B cell (primary cell): Measurements from ENCODE around the gene PPP2R5A. TPM values are rescaled to one million over a fixed set of nuclear protein-coding genes. Genes with fewer than 3 reads are reported as not detected.

Experiments used
- ATAC-seq: fragments of 200-7000 bp; cut with Tn5 transposase; one replicate; pipeline ENCODE4 v1.10.0; 2021; ENCODE audit warnings: low read depth, mild to moderate bottlenecking, moderate number of reproducible peaks, moderate library complexity
- CTCF ChIA-PET: fragments of 350-600 bp; sonication (Branson Sonifier 250); formaldehyde crosslinking; loops from one replicate; lab custom pipeline; 2021; ENCODE audit warnings: antibody characterized with exemption, inconsistent platforms; lab: Charles Lee
- POLR2A ChIA-PET: fragments of 350-600 bp; sonication (Branson Sonifier 250); formaldehyde crosslinking; loops from one replicate; lab custom pipeline; 2021; ENCODE audit warnings: antibody characterized with exemption; lab: Charles Lee
- DNase-seq: peaks from one replicate; pipeline ENCODE4 v3.0.0; 2013
- H2AFZ ChIP-seq: 2 replicates; pipeline ENCODE4 v1.6.1; 2012; ENCODE audit warnings: mild to moderate bottlenecking, low read depth, low read length; ENCODE audit not compliant: insufficient read depth, poor library complexity, severe bottlenecking
- H3K27ac ChIP-seq, 2 donors: 1 replicate in 1 of 2; 2 replicates in 1 of 2; pipeline ENCODE4 v1.5.1; 2012 to 2013; ENCODE audit warnings: low read length in 2 of 2, mild to moderate bottlenecking in 2 of 2, moderate library complexity in 1 of 2
- H3K27me3 ChIP-seq, 4 experiments: fragments of 200-600 bp in 1 of 4; sonication (generic) in 1 of 4; replicated peaks in 1 of 4; 1 replicate in 2 of 4; 2 replicates in 2 of 4; pipeline versions ENCODE4 v1.6.1 to v1.7.0; 2013 to 2016; ENCODE audit warnings: low read length in 3 of 4, mild to moderate bottlenecking in 2 of 4, mixed read lengths in 1 of 4, moderate library complexity in 1 of 4; ENCODE audit not compliant: insufficient read depth in 4 of 4, control insufficient read depth in 3 of 4; ENCODE audit errors: control extremely low read depth in 1 of 4
- H3K36me3 ChIP-seq, 2 experiments: replicated peaks in 1 of 2; 1 replicate in 1 of 2; 2 replicates in 1 of 2; pipeline versions ENCODE4 v1.6.1 to v1.7.1; 2013; ENCODE audit warnings: low read length in 1 of 2; ENCODE audit not compliant: insufficient read depth in 2 of 2, control insufficient read depth in 1 of 2; ENCODE audit errors: control extremely low read depth in 1 of 2, extremely low read depth in 1 of 2
- H3K4me1 ChIP-seq, 2 donors: fragments of 200-600 bp in 1 of 2; sonication (generic) in 1 of 2; 1 replicate in 1 of 2; 2 replicates in 1 of 2; pipeline versions ENCODE4 v1.5.1 to v1.6.1; 2013 to 2017; ENCODE audit warnings: low read length in 2 of 2; ENCODE audit not compliant: control insufficient read depth in 2 of 2, insufficient read depth in 2 of 2
- H3K4me2 ChIP-seq: replicated peaks from 2 replicates; pipeline ENCODE3; 2012; ENCODE audit warnings: mild to moderate bottlenecking, low read depth, low read length; ENCODE audit not compliant: poor library complexity, severe bottlenecking
- H3K4me3 ChIP-seq, 5 experiments: fragments of 200-600 bp in 1 of 5; sonication (generic) in 1 of 5; 1 replicate in 3 of 5; 2 replicates in 2 of 5; pipeline versions ENCODE4 v1.5.1 to v1.7.0; 2011 to 2016; ENCODE audit warnings: low read length in 4 of 5, mild to moderate bottlenecking in 4 of 5, low read depth in 2 of 5, control low read depth in 1 of 5, moderate library complexity in 1 of 5; ENCODE audit not compliant: insufficient read depth in 1 of 5; ENCODE audit errors: control extremely low read depth in 1 of 5, extremely low read depth in 1 of 5
- H3K79me2 ChIP-seq: fragments of 200-600 bp; sonication (generic); one replicate; pipeline ENCODE4 v1.6.0; 2016; ENCODE audit warnings: low read length; ENCODE audit not compliant: control insufficient read depth, insufficient read depth
- H3K9ac ChIP-seq: fragments of 200-600 bp; sonication (generic); 2 replicates; pipeline ENCODE4 v1.6.1; 2017; ENCODE audit warnings: mild to moderate bottlenecking, low read length, moderate library complexity
- H3K9me3 ChIP-seq, 3 donors: one replicate each; pipeline versions ENCODE4 v1.6.1 to v1.7.1; 2013; ENCODE audit warnings: low read length in 2 of 3; ENCODE audit not compliant: control insufficient read depth in 2 of 3, insufficient read depth in 1 of 3; ENCODE audit errors: control extremely low read depth in 1 of 3
- H4K20me1 ChIP-seq: 2 replicates; pipeline ENCODE4 v1.6.0; 2012; ENCODE audit warnings: mild to moderate bottlenecking, low read length; ENCODE audit not compliant: insufficient read depth, control insufficient read depth, poor library complexity, severe bottlenecking
- H3K27ac Mint-ChIP-seq: one replicate; pipeline ENCODE4 v1.8.0; 2021; ENCODE audit warnings: mixed read lengths
- H3K27me3 Mint-ChIP-seq: one replicate; pipeline ENCODE4 v1.8.0; 2021; ENCODE audit warnings: mixed read lengths
- H3K4me1 Mint-ChIP-seq: one replicate; pipeline ENCODE4 v1.8.0; 2021; ENCODE audit warnings: mixed read lengths
- H3K4me3 Mint-ChIP-seq: one replicate; pipeline ENCODE4 v1.8.0; 2021; ENCODE audit warnings: mixed read lengths
- H3K9me3 Mint-ChIP-seq: one replicate; pipeline ENCODE4 v1.8.0; 2022; ENCODE audit warnings: mixed read lengths; ENCODE audit not compliant: insufficient read depth
- CTCF ChIP-seq: fragments of 200-600 bp; IDR thresholded peaks from one replicate; pipeline ENCODE4 v1.8.0; 2022; ENCODE audit warnings: antibody characterized with exemption, mild to moderate bottlenecking
- EZH2 ChIP-seq: IDR thresholded peaks from 2 replicates; pipeline ENCODE4 v1.6.1; 2012; ENCODE audit warnings: borderline replicate concordance, low read depth, mild to moderate bottlenecking, moderate library complexity, low read length; ENCODE audit not compliant: insufficient read depth, poor library complexity, severe bottlenecking
- WGBS: methylation state at CpG from one replicate; pipeline ENCODE4 v1.1.5; 2013; ENCODE audit warnings: missing lambda C conversion rate; ENCODE audit not compliant: insufficient coverage; 5-methylcytosine and 5-hydroxymethylcytosine counted together
- intact Hi-C: fragments of 100-400 bp; cut with micrococcal nuclease; formaldehyde crosslinking; loops from one replicate; pipeline ENCODE4 v1.10.0; 2022
- polyA plus RNA-seq: library from polyadenylated mRNA; depleted of rRNA; stranded (reverse); fragments of >200 nt; gene quantifications from 2 replicates; pipeline ENCODE4 v1.2.3, GENCODE V29; 2012
- total RNA-seq, 2 donors: library from RNA; stranded (reverse); fragments of 120-200 nt in 1 of 2; gene quantifications; 1 replicate in 1 of 2; 2 replicates in 1 of 2; pipeline versions ENCODE4 v1.2.3 to v1.2.4, GENCODE V29; 2013 to 2022

PPP2R5A gene
- total and polyA plus RNA-seq, 2 donors (not counting 1 experiment from before 2014, with no cell fraction given): 22.4 to 43.4 TPM

- H3K4me2 ChIP-seq: no peak overlapping the region
- no peak overlapping the region for H3K27ac ChIP-seq
- CTCF ChIA-PET: interaction anchor here (0.8 to 1.6 kb wide), 3 partner anchors 16 to 199 kb away, joined by 3 to 5 read pairs (median 3); partner anchors contain the start of gene PPP2R5A
- no peaks in the 10 kb centered on the region for H3K9me3 Mint-ChIP-seq
- TF ChIP-seq EZH2 (no peak), CTCF (no peak)
- ATAC-seq: no peak
- no peak overlapping the region for H3K27ac Mint-ChIP-seq
- no peaks in the 10 kb centered on the region for H3K79me2 ChIP-seq
- no peaks in the 10 kb centered on the region for H3K36me3 ChIP-seq
- peaks cover 8% of the 10 kb centered on the region for H3K4me1 Mint-ChIP-seq
- intact Hi-C loops: no loop called here
- H4K20me1 ChIP-seq: no peaks in the 10 kb centered on the region
- DNase-seq: no peak
- H3K4me3 ChIP-seq: no peak overlapping the region
- H3K4me3 Mint-ChIP-seq: no peak overlapping the region
- H2AFZ ChIP-seq: no peak overlapping the region
- H3K27me3 ChIP-seq: no peaks in the 10 kb centered on the region
- peaks cover 7% of the 10 kb centered on the region in 2 donors for H3K4me1 ChIP-seq
- H3K9me3 ChIP-seq: no peaks in the 10 kb centered on the region
- H3K27me3 Mint-ChIP-seq: peaks cover 4% of the 10 kb centered on the region
- POLR2A ChIA-PET: no interaction called here
- H3K9ac ChIP-seq: no peak overlapping the region
Measured at GRCh38 chr1:212269306-212269705, 15.9 kb upstream of the PPP2R5A start.

DNA sequence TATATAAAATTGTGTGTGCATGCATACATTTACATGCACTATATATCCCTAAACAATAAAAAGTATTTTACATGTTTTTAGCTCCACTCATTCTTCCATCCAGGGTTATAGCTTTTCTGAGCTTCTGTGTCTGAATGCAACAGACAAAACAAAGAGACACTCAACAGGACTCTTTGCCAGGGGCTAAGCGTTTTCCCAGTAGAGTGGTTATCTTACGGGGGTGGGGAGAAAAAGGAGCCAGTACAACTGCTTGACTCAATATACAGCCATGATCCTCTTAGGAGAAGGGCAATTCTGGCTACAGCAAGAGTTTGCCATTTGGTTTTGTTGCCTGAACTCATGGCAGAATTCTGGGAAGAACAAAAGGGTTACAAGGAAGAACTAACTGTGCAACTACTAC is 14.6 kb upstream of the PPP2R5A start:
- peaks cover 0 to 3% (median 0%) of the 10 kb centered on the region in 4 experiments for H3K27me3 ChIP-seq
- no peaks in the 10 kb centered on the region for H3K9me3 ChIP-seq
- POLR2A ChIA-PET: no interaction called here
- no peak overlapping the region for H3K9ac ChIP-seq
- no peaks in the 10 kb centered on the region for H3K36me3 ChIP-seq
- H3K9me3 Mint-ChIP-seq: no peaks in the 10 kb centered on the region
- WGBS: no CpG with 5 or more reads among the region's 2 CpGs
- no peak overlapping the region for H3K27ac Mint-ChIP-seq
- H2AFZ ChIP-seq: no peak overlapping the region
- no peak overlapping the region for H3K27ac ChIP-seq
- CTCF ChIA-PET: interaction anchor here (1.4 to 1.6 kb wide), 2 partner anchors 9 to 200 kb away, joined by 3 to 5 read pairs; no protein-coding TSS in a partner anchor
- intact Hi-C loops: no loop called here
- peaks cover 7% of the 10 kb centered on the region in 2 donors for H3K4me1 ChIP-seq
- no peak overlapping the region for H3K4me3 Mint-ChIP-seq
- DNase-seq (no peak), ATAC-seq (no peak)
- no peaks in the 10 kb centered on the region for H3K79me2 ChIP-seq
- peaks cover 8% of the 10 kb centered on the region for H3K4me1 Mint-ChIP-seq
- H3K27me3 Mint-ChIP-seq: peaks cover 4% of the 10 kb centered on the region
- no peak overlapping the region for H3K4me2 ChIP-seq
- TF ChIP-seq CTCF (no peak), EZH2 (no peak)
- H3K4me3 ChIP-seq: no peak overlapping the region
- no peaks in the 10 kb centered on the region for H4K20me1 ChIP-seq
